NB4 (cell line): ENCODE results near the gene NAXD.
A peak's percentile ranks its signal among the peaks of the same experiment; 100 is the strongest.

Experiments
- DNase-seq: peaks from one replicate; pipeline ENCODE4 v3.0.0; 2010; ENCODE audit warnings: low read depth
- H3K4me3 ChIP-seq: one replicate; pipeline ENCODE4 v1.5.1; 2011; ENCODE audit warnings: mild to moderate bottlenecking, low read depth, low read length, moderate library complexity
- CTCF ChIP-seq: IDR thresholded peaks from one replicate; pipeline ENCODE4 v1.5.1; 2012; ENCODE audit warnings: low read depth, low read length
- MAX ChIP-seq: IDR thresholded peaks from 2 replicates; pipeline ENCODE4 v1.6.1; 2011; ENCODE audit warnings: low read depth, low read length
- MYC ChIP-seq: IDR thresholded peaks from 2 replicates; pipeline ENCODE4 v1.6.1; 2011; ENCODE audit warnings: low read depth, low read length
- POLR2A ChIP-seq: IDR thresholded peaks from 2 replicates; pipeline ENCODE4 v1.6.1; 2011; ENCODE audit warnings: mild to moderate bottlenecking; ENCODE audit not compliant: insufficient read length; ENCODE audit errors: extremely low read depth

The NAXD gene

GRCh38 chr13:110683203-110683883 is 68.0 kb downstream of the NAXD start:
- H3K4me3 ChIP-seq, result no peak overlapping the region
- no peak for DNase-seq
- peak; percentile 28 for TF ChIP-seq CTCF
- no peak for TF ChIP-seq MAX

- TF ChIP-seq CTCF (no peak), MAX (no peak), MYC (no peak), POLR2A (no peak)
- H3K4me3 ChIP-seq, result no peak overlapping the region
- DNase-seq, result no peak
Observed at GRCh38 chr13:110683921-110684320, 68.6 kb downstream of the NAXD start.

- TF ChIP-seq MYC (no peak), POLR2A (no peak), MAX (no peak), CTCF (no peak)
- no peak for DNase-seq
- H3K4me3 ChIP-seq, result no peak overlapping the region
Observed at GRCh38 chr13:110684388-110685056, 69.2 kb downstream of the NAXD start.

GRCh38 chr13:110685305-110686020 is 70.1 kb downstream of the NAXD start:
- no peak for TF ChIP-seq MYC
- no peak for TF ChIP-seq CTCF
- no peak for TF ChIP-seq MAX
- no peak for TF ChIP-seq POLR2A
- DNase-seq, result no peak
- no peak overlapping the region for H3K4me3 ChIP-seq

GRCh38 chr13:110687736-110688135 is 72.4 kb downstream of the NAXD start:
- DNase-seq, result no peak
- no peak for TF ChIP-seq POLR2A
- TF ChIP-seq CTCF, result no peak
- no peak for TF ChIP-seq MYC
- TF ChIP-seq MAX, result no peak
- H3K4me3 ChIP-seq, result no peak overlapping the region
